Peyer's patch (tissue), 4 donors: ENCODE measurements around the gene SMNDC1.

Experiments
- CTCF ChIP-seq, 6 experiments: fragments of 450-650 bp in 4 of 6; fragments of 200-600 bp in 2 of 6; sonication (generic) in 1 of 6; IDR thresholded peaks; one replicate each; pipeline ENCODE4 v1.5.1; 2017 to 2019; ENCODE audit warnings: antibody characterized with exemption in 6 of 6, mild to moderate bottlenecking in 3 of 6, moderate library complexity in 1 of 6
- POLR2A ChIP-seq, 2 donors: fragments of 450-650 bp; IDR thresholded peaks; one replicate each; pipeline ENCODE4 v1.5.1; 2017; ENCODE audit warnings: antibody characterized with exemption in 2 of 2, mild to moderate bottlenecking in 2 of 2, moderate library complexity in 2 of 2

- TF ChIP-seq CTCF (IDR thresholded peaks at IDR 0.05) (no peak), POLR2A (IDR thresholded peaks at IDR 0.05) (no peak)
Measured at GRCh38 chr10:110263164-110263563, 41.6 kb downstream of the SMNDC1 start.
